Activated CD8-positive, alpha-beta memory T cell treated with anti-CD3 and anti-CD28 coated beads for 36 hours (primary cell): ENCODE data around the gene INAVA. TPM values are rescaled to one million over a fixed set of nuclear protein-coding genes. Genes with fewer than 3 reads are reported as not detected.

ENCODE experiments used
- CTCF ChIA-PET: fragments of 350-600 bp; sonication (Branson Sonifier 250); formaldehyde crosslinking; loops from one replicate; lab custom pipeline; 2021; ENCODE audit warnings: antibody characterized with exemption; lab: Charles Lee
- POLR2A ChIA-PET: fragments of 350-600 bp; sonication (Branson Sonifier 250); formaldehyde crosslinking; loops from one replicate; lab custom pipeline; 2021; ENCODE audit warnings: antibody characterized with exemption; lab: Charles Lee
- total RNA-seq, 2 experiments: library from RNA; stranded (reverse); gene quantifications; one replicate each; pipeline ENCODE4 v1.2.3, GENCODE V29; 2021

The INAVA gene
- total RNA-seq, result under 1 TPM in 1 of 2 experiments, not detected in 1; 0.06 TPM

DNA sequence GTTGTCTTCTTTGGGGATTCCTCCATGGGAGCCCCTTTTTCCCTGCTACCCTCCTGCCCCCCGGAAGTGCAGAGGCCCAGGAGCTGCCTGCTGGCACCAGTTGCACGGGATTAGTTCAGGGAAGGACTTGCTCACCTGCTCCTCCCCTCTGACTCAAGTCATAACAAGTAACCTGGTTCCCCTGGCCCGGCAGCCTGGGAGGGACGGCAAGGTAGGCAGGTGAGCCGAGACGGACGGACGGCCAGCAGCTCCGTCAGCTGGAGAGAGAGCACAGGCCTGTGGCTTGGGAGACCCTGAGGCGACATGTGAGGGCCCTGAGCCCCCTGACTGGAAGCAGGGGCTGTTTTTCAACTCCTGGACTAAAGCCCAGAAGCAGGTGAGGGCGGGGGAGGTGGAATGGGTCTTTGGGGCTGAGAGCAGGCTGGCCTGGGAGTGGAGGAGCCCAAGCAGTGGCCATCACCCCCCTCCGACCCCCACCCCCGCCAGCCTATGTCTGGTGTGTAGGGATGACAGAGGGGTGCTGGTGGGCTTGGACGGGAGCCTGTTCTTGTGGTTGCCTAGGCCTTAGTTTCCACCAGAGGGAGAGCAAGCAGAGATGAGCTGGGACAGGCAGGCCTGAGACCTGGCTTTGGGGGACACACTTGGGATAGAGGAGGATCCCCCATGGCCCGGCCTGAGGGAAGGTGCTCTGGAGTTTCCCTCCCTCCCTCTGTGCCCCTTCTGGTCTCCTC, at the start of gene INAVA:
INAVA (plus strand) TSS at position 189 of the 731 bp plus-strand sequence. CDS start 3,501 bp downstream, outside the sequence.
- CTCF ChIA-PET, result no interaction called here
- POLR2A ChIA-PET, result interaction anchor here (0.6 kb wide), 1 partner anchor 45 kb away, joined by 3 read pairs; no protein-coding TSS in a partner anchor

GRCh38 chr1:200845360-200845759, 49.3 kb upstream of the INAVA start:
- CTCF ChIA-PET, result no interaction called here

GRCh38 chr1:200846398-200846797, 48.3 kb upstream of the INAVA start:
- POLR2A ChIA-PET, result no interaction called here
- CTCF ChIA-PET, result no interaction called here

More at GRCh38 chr1:200845360-200845759, 49.3 kb upstream of the INAVA start:
- POLR2A ChIA-PET, result interaction anchor here (0.6 kb wide), 1 partner anchor 204 kb away, joined by 3 read pairs; no protein-coding TSS in a partner anchor

DNA sequence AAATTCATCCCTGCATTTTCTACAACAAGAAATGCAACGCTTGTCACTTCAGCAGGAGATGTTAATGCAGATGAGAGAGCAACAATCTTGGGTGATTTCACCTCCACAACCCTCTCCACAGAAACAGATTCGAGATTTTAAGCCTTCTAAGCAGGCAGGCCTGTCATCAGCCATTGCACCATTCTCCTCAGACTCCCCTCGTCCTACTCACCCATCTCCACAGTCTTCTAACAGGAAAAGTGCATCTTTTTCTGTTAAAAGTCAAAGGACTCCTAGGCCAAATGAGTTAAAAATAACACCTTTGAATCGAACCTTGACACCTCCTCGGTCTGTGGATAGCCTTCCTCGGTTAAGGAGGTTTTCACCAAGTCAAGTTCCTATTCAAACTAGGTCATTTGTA, 45.3 kb upstream of the INAVA start:
- CTCF ChIA-PET, result no interaction called here

DNA sequence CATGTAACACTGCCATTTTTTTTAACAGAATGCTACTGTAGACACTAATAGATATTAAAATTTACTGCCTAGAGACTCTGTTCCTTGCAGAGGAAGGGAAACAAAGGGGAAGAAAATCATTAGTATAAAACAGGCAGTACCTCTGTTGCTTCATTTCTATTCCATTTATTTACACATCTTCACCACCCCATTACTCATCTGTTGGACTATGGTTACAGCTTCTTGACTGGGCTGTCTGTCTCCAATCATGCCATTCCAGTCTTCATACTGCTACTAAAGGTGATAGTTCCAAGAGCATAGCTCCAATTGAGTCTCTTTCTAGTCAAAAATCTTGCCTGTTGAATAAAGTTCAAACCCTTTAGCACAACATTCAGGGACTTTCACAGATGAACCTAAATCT, 44.1 kb upstream of the INAVA start:
- ChIA-PET CTCF (no interaction called here), POLR2A (no interaction called here)

More for the DNA sequence above, 45.3 kb upstream of the INAVA start:
- POLR2A ChIA-PET, result no interaction called here

GRCh38 chr1:200856716-200857357, 37.9 kb upstream of the INAVA start:
- CTCF ChIA-PET, result interaction anchor here (1.1 kb wide), 1 partner anchor 19 kb away, joined by 4 read pairs; no protein-coding TSS in a partner anchor
- POLR2A ChIA-PET, result no interaction called here

DNA sequence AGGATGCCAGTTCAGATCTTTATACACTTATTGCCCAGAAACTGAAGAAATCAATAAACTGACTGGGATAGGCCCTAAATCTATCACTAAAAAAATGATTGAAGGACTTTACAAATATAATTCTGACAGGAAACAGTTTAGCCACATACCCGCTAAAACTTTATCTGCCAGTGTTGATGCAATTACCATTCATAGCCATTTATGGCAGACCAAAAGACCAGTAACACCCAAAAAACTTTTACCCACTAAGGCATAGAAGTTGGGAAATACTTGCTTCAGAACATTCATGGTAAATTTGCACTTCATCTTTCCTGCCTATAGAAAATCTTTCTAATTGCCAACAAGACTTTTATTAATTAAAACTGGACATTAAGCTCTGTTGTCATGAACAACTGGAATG, 36.9 kb upstream of the INAVA start:
- ChIA-PET CTCF (no interaction called here), POLR2A (no interaction called here)

GRCh38 chr1:200861937-200862647, 32.6 kb upstream of the INAVA start:
- CTCF ChIA-PET, result interaction anchor here (0.7 kb wide), 1 partner anchor 991 kb away, joined by 3 read pairs; no protein-coding TSS in a partner anchor
- POLR2A ChIA-PET, result interaction anchor here (0.7 to 0.9 kb wide), 2 partner anchors 27 to 378 kb away, joined by 3 to 11 read pairs; no protein-coding TSS in a partner anchor

- ChIA-PET POLR2A (interaction anchor here (0.7 to 0.9 kb wide), 2 partner anchors 26 to 379 kb away, joined by 3 to 11 read pairs; no protein-coding TSS in a partner anchor), CTCF (interaction anchor here (0.7 kb wide), 1 partner anchor 992 kb away, joined by 3 read pairs; no protein-coding TSS in a partner anchor)
These were observed 31.8 kb upstream of the INAVA start for GRCh38 chr1:200862713-200863415.

- CTCF ChIA-PET, result interaction anchor here (0.6 to 1.4 kb wide), 6 partner anchors 11 to 244 kb away, joined by 3 to 5 read pairs (median 4); no protein-coding TSS in a partner anchor
- POLR2A ChIA-PET, result interaction anchor here (1.0 kb wide), 2 partner anchors 12 to 23 kb away, joined by 4 to 5 read pairs; no protein-coding TSS in a partner anchor
These were observed 28.6 kb upstream of the INAVA start for GRCh38 chr1:200866116-200866515.

- CTCF ChIA-PET, result interaction anchor here (0.6 to 1.4 kb wide), 5 partner anchors 11 to 244 kb away, joined by 3 to 5 read pairs (median 4); no protein-coding TSS in a partner anchor
These were observed 28.2 kb upstream of the INAVA start for GRCh38 chr1:200866521-200866920.

DNA sequence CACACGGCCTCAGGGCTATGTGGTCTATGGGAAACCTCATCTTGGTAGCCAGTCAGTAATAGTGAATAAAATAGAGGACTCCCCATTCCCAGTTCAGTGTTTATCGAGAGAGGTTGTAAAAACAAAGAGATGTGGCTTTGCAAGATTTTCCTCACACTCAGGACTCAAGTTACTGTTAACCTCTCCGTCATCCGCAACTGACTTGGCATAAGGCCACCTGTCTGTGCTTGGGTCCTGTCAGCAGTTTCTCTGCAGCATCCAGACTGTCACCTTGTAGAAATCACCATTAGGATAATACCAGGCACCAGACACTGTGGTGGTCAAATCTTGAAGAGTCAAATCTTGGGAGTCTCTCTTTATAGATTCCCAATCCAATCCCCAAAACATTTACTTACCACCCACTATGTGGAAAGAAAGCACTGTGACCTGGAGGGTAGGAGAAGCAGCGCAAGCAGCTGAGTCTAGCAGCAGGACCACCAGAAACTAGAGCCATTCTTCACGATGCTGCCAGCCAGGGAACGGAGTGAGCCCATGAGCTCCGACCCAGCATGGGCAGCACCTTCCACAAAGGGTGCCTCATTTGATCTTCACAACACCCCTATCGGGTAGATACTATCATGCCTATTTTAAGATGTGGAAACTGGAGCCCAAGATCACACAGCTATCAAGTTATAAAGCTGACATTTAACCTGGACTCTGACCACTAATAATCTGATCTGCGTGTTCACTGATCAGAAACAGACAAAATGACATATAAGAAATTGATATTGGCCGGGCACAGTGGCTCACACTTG, 27.5 kb upstream of the INAVA start:
- POLR2A ChIA-PET, result interaction anchor here (0.5 to 1.0 kb wide), 4 partner anchors 11 to 22 kb away, joined by 3 to 5 read pairs (median 4); no protein-coding TSS in a partner anchor

More at GRCh38 chr1:200866521-200866920, 28.2 kb upstream of the INAVA start:
- POLR2A ChIA-PET, result interaction anchor here (1.0 kb wide), 2 partner anchors 12 to 23 kb away, joined by 4 to 5 read pairs; no protein-coding TSS in a partner anchor

GRCh38 chr1:200869376-200869752, 25.3 kb upstream of the INAVA start:
- POLR2A ChIA-PET, result no interaction called here
- CTCF ChIA-PET, result interaction anchor here (2.5 kb wide), 1 partner anchor 10 kb away, joined by 8 read pairs; no protein-coding TSS in a partner anchor

More for the DNA sequence above, 27.5 kb upstream of the INAVA start:
- CTCF ChIA-PET, result interaction anchor here (1.1 to 1.6 kb wide), 6 partner anchors 10 to 38 kb away, joined by 3 to 5 read pairs (median 4); no protein-coding TSS in a partner anchor

DNA sequence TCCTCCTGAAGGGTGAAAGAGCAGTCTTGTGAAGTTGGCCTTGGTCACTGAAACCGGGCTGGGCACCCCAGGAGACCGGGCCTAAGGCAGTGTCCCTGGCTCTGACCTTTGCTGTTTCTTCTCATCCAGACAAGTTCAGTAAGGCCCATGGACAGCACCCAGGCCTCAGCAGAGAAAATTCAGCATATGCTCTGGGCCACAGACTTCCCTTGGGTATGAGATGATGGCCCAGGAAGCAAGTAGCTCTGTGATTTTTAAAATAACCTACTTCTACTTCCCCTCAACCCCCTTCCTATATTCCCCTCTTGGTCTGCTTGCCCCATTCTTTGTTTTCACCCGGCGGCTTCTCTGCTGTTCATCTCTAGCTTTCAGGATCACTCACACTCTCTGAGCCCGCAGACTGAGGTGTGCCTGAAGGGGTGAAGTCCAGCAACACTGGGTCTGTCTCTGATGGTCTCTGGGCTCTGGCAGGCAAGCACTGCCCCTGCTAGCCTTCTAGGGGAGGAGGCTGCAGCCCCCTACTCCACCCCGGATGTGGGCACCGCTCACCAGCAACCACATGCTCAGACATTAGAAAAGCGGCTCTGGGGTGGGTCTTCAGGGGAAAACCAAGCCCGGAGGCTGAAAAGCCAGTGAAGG, 24.8 kb upstream of the INAVA start:
- POLR2A ChIA-PET, result no interaction called here
- CTCF ChIA-PET, result interaction anchor here (2.5 kb wide), 1 partner anchor 10 kb away, joined by 8 read pairs; no protein-coding TSS in a partner anchor

DNA sequence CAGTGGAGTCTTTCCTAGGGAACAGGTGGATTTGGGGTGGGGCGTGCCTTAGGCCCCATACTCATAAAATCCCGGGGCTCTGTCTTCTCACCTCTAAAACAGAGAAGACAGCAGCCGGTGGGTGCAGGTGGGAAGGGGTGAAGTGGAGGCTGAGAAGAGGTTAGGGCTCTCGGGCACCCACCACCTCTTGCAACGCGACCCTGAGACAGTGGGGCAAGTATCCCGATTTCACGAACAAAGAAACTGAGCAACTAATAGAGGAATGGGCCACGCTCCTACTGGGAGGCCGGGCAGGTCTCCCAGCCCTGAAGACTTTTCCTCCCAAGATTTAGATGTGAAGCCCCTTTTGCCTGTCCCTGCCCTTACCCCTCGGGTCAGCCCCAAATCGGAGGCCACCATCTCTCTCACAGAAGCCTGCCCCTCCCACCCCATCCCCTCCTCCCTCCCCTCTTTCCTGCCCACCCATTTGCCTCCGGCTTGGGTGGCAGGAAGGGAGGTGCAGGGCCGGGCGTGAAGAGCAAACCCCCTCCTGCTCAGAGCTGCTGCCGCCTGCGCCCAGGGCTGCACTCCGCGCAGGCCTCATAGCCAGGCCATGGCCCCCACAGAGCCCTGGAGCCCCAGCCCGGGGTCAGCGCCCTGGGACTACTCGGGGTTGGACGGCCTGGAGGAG, 22.1 kb upstream of the INAVA start, which contains the start of gene GPR25:
GPR25 (plus strand) TSS at position 536 of the 670 bp plus-strand sequence; CDS start at position 593, 57 bp downstream.
- ChIA-PET POLR2A (no interaction called here), CTCF (interaction anchor here (0.6 to 1.6 kb wide), 2 partner anchors 100 to 170 kb away, joined by 3 to 6 read pairs; no protein-coding TSS in a partner anchor)

GRCh38 chr1:200873116-200873670, 21.5 kb upstream of the INAVA start:
- POLR2A ChIA-PET, result no interaction called here
- CTCF ChIA-PET, result interaction anchor here (0.5 to 1.6 kb wide), 3 partner anchors 99 to 926 kb away, joined by 3 to 6 read pairs (median 3); no protein-coding TSS in a partner anchor
